OCI-LY7 (cell line): ENCODE measurements around the gene DIPK1C. TPM values are rescaled to one million over a fixed set of nuclear protein-coding genes. Genes with fewer than 3 reads are reported as not detected.

Source experiments
- BruUV-seq: library from RNA; stranded (reverse); fragments of 400-500 nt; replicated peaks from 2 replicates; lab custom pipeline; 2021; lab: Mats Ljungman, UMichigan
- CTCF ChIA-PET: fragments of 300-600 bp; sonication (Branson Sonifier 250); formaldehyde crosslinking; loops from one replicate; lab custom pipeline; 2022; ENCODE audit warnings: antibody characterized with exemption; ENCODE audit not compliant: unreplicated experiment; lab: Charles Lee
- POLR2A ChIA-PET: fragments of 300-600 bp; sonication (Branson Sonifier 250); formaldehyde crosslinking; loops from one replicate; lab custom pipeline; 2022; ENCODE audit warnings: antibody characterized with exemption; lab: Charles Lee
- DNase-seq: peaks from one replicate; pipeline ENCODE4 v3.0.0-alpha.2; 2015; ENCODE audit warnings: low spot score
- H2AFZ ChIP-seq: fragments of 200-600 bp; sonication (generic), shearing (Covaris generic); 2 replicates; pipeline ENCODE4 v1.6.1; 2014; ENCODE audit warnings: mild to moderate bottlenecking, antibody characterized with exemption, low read length, moderate library complexity
- H3K27ac ChIP-seq: fragments of 200-600 bp; sonication (generic); 2 replicates; pipeline ENCODE4 v1.5.1; 2014; ENCODE audit warnings: mixed run types, low read depth, mild to moderate bottlenecking, moderate library complexity, low read length, inconsistent platforms; ENCODE audit not compliant: poor library complexity, severe bottlenecking
- H3K36me3 ChIP-seq: fragments of 200-600 bp; sonication (generic); 2 replicates; pipeline ENCODE4 v1.6.1; 2014; ENCODE audit warnings: mild to moderate bottlenecking, antibody characterized with exemption, low read length, moderate library complexity, mixed read lengths; ENCODE audit not compliant: insufficient read depth
- H3K4me1 ChIP-seq: fragments of 200-600 bp; sonication (generic); 2 replicates; pipeline ENCODE4 v1.5.1; 2014; ENCODE audit warnings: mild to moderate bottlenecking, low read length; ENCODE audit not compliant: insufficient read depth, poor library complexity, severe bottlenecking
- H3K4me2 ChIP-seq: fragments of 200-600 bp; sonication (generic); 2 replicates; pipeline ENCODE4 v1.6.1; 2014; ENCODE audit warnings: mild to moderate bottlenecking, low read length
- H3K4me3 ChIP-seq: fragments of 200-600 bp; sonication (generic); 2 replicates; pipeline ENCODE4 v1.5.1; 2014; ENCODE audit warnings: mild to moderate bottlenecking, low read depth, low read length; ENCODE audit not compliant: poor library complexity, severe bottlenecking
- H3K79me2 ChIP-seq: fragments of 200-600 bp; sonication (generic); 2 replicates; pipeline ENCODE4 v1.6.1; 2016; ENCODE audit warnings: low read depth, mild to moderate bottlenecking, low read length, moderate library complexity, mixed read lengths; ENCODE audit not compliant: insufficient read depth
- H3K9me2 ChIP-seq: fragments of 200-600 bp; sonication (generic); 2 replicates; pipeline ENCODE4 v1.6.1; 2016; ENCODE audit warnings: mild to moderate bottlenecking, low read length, mixed read lengths; ENCODE audit not compliant: insufficient read depth
- H3K9me3 ChIP-seq: fragments of 200-600 bp; sonication (generic); 2 replicates; pipeline ENCODE4 v1.6.1; 2014; ENCODE audit warnings: mild to moderate bottlenecking, mixed run types, low read length, mixed read lengths
- H4K20me1 ChIP-seq: fragments of 200-600 bp; sonication (generic); 2 replicates; pipeline ENCODE4 v1.6.1; 2014; ENCODE audit warnings: mild to moderate bottlenecking, antibody characterized with exemption, low read length, moderate library complexity, mixed read lengths; ENCODE audit not compliant: insufficient read depth
- CTCF ChIP-seq: fragments of 200-600 bp; sonication (generic); conservative IDR thresholded peaks from 2 replicates; pipeline ENCODE4 v1.5.1; 2014; ENCODE audit warnings: mild to moderate bottlenecking, antibody characterized with exemption, low read length, moderate library complexity, mixed read lengths
- EZH2phosphoT487 ChIP-seq: fragments of 200-600 bp; sonication (generic); IDR thresholded peaks from 2 replicates; pipeline ENCODE4 v1.6.1; 2018; ENCODE audit warnings: low read depth, borderline replicate concordance, mild to moderate bottlenecking, mixed run types, antibody characterized with exemption, low read length, moderate library complexity, mixed read lengths
- intact Hi-C: fragments of 100-400 bp; cut with micrococcal nuclease; formaldehyde crosslinking; loops from one replicate; pipeline ENCODE4 v1.10.0; 2022; ENCODE audit not compliant: unreplicated experiment
- total RNA-seq, 2 experiments: library from RNA; depleted of rRNA in 1 of 2; stranded (reverse); fragments of >200 nt in 1 of 2; shearing (Covaris generic) in 1 of 2; gene quantifications; 2 replicates each; pipeline ENCODE4 v1.2.3, GENCODE V29; 2014 to 2022

Gene DIPK1C
- total RNA-seq, 2 experiments from 2014 or later = not detected

DNA sequence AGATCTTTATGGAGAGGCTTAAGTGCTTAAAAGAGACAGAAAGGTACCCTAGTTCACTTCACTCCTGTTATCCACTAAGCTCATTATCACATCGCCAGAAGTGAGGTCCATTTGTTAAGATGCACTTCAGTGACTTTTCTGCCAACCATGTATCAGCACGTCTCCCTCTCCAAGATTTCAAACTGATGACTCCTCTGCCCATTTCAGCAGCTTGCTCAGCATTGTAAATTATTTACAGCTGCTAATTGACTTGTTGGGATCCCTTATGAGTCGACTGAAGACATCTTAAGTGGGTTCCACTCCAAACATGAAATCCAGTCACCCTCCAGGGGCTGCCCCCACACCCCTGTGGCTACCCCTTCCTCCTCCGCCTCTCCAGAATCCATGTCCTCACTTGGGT, 37.3 kb downstream of the DIPK1C start:
- H4K20me1 ChIP-seq = no peaks in the 10 kb centered on the region
- H3K9me3 ChIP-seq = no peaks in the 10 kb centered on the region
- intact Hi-C loops = no loop called here
- no peaks in the 10 kb centered on the region for H3K79me2 ChIP-seq
- H3K4me1 ChIP-seq = no peaks in the 10 kb centered on the region
- H3K36me3 ChIP-seq = no peaks in the 10 kb centered on the region
- ChIA-PET CTCF (no interaction called here), POLR2A (no interaction called here)
- no peak for TF ChIP-seq EZH2phosphoT487
- TF ChIP-seq CTCF = no peak
- no peak overlapping the region for H3K27ac ChIP-seq
- no peak overlapping the region for H2AFZ ChIP-seq
- H3K9me2 ChIP-seq = no peaks in the 10 kb centered on the region
- no TSS peak for BruUV-seq
- no peak overlapping the region for H3K4me2 ChIP-seq
- no peak for DNase-seq
- no peak overlapping the region for H3K4me3 ChIP-seq

DNA sequence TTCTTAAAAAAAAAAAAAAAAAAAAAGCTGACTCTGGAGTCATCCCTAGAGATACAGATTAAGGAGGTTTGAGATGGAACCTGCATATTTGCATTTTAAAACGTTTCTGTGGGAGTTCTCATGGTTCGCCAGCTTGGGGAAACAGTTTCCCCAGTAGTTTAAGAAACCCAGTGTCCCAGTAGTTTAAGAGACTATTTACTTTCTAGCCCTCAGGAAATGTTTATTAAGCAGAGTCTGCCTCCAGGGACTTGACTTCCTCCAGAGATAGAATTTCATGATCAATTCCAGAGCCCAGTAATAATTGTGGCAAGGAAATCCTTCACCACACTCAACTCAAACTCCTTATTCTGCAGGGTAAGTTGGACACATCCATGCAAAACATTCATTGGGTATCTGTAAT, 39.1 kb downstream of the DIPK1C start:
- POLR2A ChIA-PET = interaction anchor here (0.7 kb wide), 1 partner anchor 9 kb away, joined by 3 read pairs; no protein-coding TSS in a partner anchor
- intact Hi-C loops = no loop called here
- H3K9me2 ChIP-seq = no peaks in the 10 kb centered on the region
- H4K20me1 ChIP-seq = no peaks in the 10 kb centered on the region
- CTCF ChIA-PET = no interaction called here
- H3K4me2 ChIP-seq = no peak overlapping the region
- no peaks in the 10 kb centered on the region for H3K79me2 ChIP-seq
- TF ChIP-seq CTCF (no peak), EZH2phosphoT487 (no peak)
- no peaks in the 10 kb centered on the region for H3K9me3 ChIP-seq
- no peak for DNase-seq
- H3K4me1 ChIP-seq = no peaks in the 10 kb centered on the region
- no peak overlapping the region for H3K27ac ChIP-seq
- H2AFZ ChIP-seq = no peak overlapping the region
- no peaks in the 10 kb centered on the region for H3K36me3 ChIP-seq
- H3K4me3 ChIP-seq = no peak overlapping the region
- BruUV-seq = no TSS peak

GRCh38 chr18:74416124-74416523, 41.0 kb downstream of the DIPK1C start:
- DNase-seq = no peak
- ChIA-PET CTCF (no interaction called here), POLR2A (no interaction called here)
- no peaks in the 10 kb centered on the region for H3K4me1 ChIP-seq
- H3K79me2 ChIP-seq = no peaks in the 10 kb centered on the region
- intact Hi-C loops = no loop called here
- no peaks in the 10 kb centered on the region for H3K36me3 ChIP-seq
- no peak overlapping the region for H3K4me2 ChIP-seq
- H3K27ac ChIP-seq = no peak overlapping the region
- H4K20me1 ChIP-seq = no peaks in the 10 kb centered on the region
- no peak overlapping the region for H2AFZ ChIP-seq
- no peak for TF ChIP-seq EZH2phosphoT487
- no peak for TF ChIP-seq CTCF
- no peaks in the 10 kb centered on the region for H3K9me3 ChIP-seq
- BruUV-seq = no TSS peak
- H3K4me3 ChIP-seq = no peak overlapping the region
- no peaks in the 10 kb centered on the region for H3K9me2 ChIP-seq
